A673 (cell line): ENCODE data around the gene GCN1. TPM values are rescaled to one million over a fixed set of nuclear protein-coding genes. Genes with fewer than 3 reads are reported as not detected.

Experiments used
- BruUV-seq: library from RNA; stranded (reverse); fragments of 400-500 nt; replicated peaks from 2 replicates; lab custom pipeline; 2021; lab: Mats Ljungman, UMichigan
- CTCF ChIA-PET: fragments of 300-600 bp; sonication (Branson Sonifier 250); formaldehyde crosslinking; loops from one replicate; lab custom pipeline; 2022; ENCODE audit warnings: antibody characterized with exemption; lab: Charles Lee
- POLR2A ChIA-PET: fragments of 300-600 bp; sonication (Branson Sonifier 250); formaldehyde crosslinking; loops from one replicate; lab custom pipeline; 2022; ENCODE audit warnings: antibody characterized with exemption; ENCODE audit not compliant: low non-redundant PET; lab: Charles Lee
- DNase-seq: peaks from one replicate; pipeline ENCODE4 v3.0.0-alpha.2; 2015; ENCODE audit warnings: low spot score
- H3K27ac ChIP-seq: fragments of 200-600 bp; sonication (generic); 2 replicates; pipeline ENCODE4 v1.5.1; 2016; ENCODE audit warnings: mixed run types, low read depth, mild to moderate bottlenecking, mixed read lengths, antibody characterized with exemption, low read length; ENCODE audit not compliant: poor library complexity, severe bottlenecking
- H3K27me3 ChIP-seq: fragments of 200-600 bp; sonication (generic); replicated peaks from 2 replicates; pipeline ENCODE4 v1.6.1; 2017; ENCODE audit warnings: mixed run types, low read depth, mild to moderate bottlenecking, mixed read lengths, antibody characterized with exemption, low read length; ENCODE audit not compliant: insufficient read depth, poor library complexity
- H3K36me3 ChIP-seq: fragments of 200-600 bp; sonication (generic); 2 replicates; pipeline ENCODE4 v1.6.1; 2016; ENCODE audit warnings: mixed run types, mild to moderate bottlenecking, mixed read lengths, antibody characterized with exemption, low read length; ENCODE audit not compliant: insufficient read depth, poor library complexity, severe bottlenecking
- H3K4me1 ChIP-seq: fragments of 200-600 bp; sonication (generic); 2 replicates; pipeline ENCODE4 v1.6.1; 2017; ENCODE audit warnings: mixed run types, mild to moderate bottlenecking, mixed read lengths, antibody characterized with exemption, low read length; ENCODE audit not compliant: insufficient read depth, poor library complexity, severe bottlenecking
- H3K4me3 ChIP-seq: fragments of 200-600 bp; sonication (generic); 2 replicates; pipeline ENCODE4 v1.5.1; 2016; ENCODE audit warnings: low read depth, mixed run types, mild to moderate bottlenecking, mixed read lengths, low read length; ENCODE audit not compliant: poor library complexity, severe bottlenecking
- H3K9me3 ChIP-seq: fragments of 200-600 bp; sonication (generic); 2 replicates; pipeline ENCODE4 v1.6.1; 2016; ENCODE audit warnings: mixed run types, low read depth, mild to moderate bottlenecking, mixed read lengths, antibody characterized with exemption, low read length; ENCODE audit not compliant: poor library complexity, severe bottlenecking
- CTCF ChIP-seq: fragments of 300-800, 200-600 bp; sonication (generic); conservative IDR thresholded peaks from 2 replicates; pipeline ENCODE4 v1.5.1; 2017; ENCODE audit warnings: low read depth, mild to moderate bottlenecking, antibody characterized with exemption, low read length, moderate library complexity, mixed read lengths
- EZH2 ChIP-seq: fragments of 200-600 bp; sonication (generic); IDR thresholded peaks from 2 replicates; pipeline ENCODE4 v1.6.1; 2017; ENCODE audit warnings: borderline replicate concordance, low read depth, mild to moderate bottlenecking, mixed read lengths, antibody characterized with exemption, low read length; ENCODE audit not compliant: poor library complexity, severe bottlenecking
- intact Hi-C: fragments of 100-400 bp; cut with micrococcal nuclease; formaldehyde crosslinking; loops from one replicate; pipeline ENCODE4 v1.10.0; 2022; ENCODE audit not compliant: unreplicated experiment
- total RNA-seq: library from RNA; stranded (reverse); gene quantifications from 2 replicates; pipeline ENCODE4 v1.2.3, GENCODE V29; 2021

GCN1 gene
- total RNA-seq, 1 experiment from 2014 or later: 129 TPM

- no peak for TF ChIP-seq EZH2
- Histone ChIP-seq H3K4me1 (no peaks in the 10 kb centered on the region), H3K27me3 (no peaks in the 10 kb centered on the region), H3K27ac (no peak overlapping the region), H3K36me3 (peaks cover 22% of the 10 kb centered on the region), H3K4me3 (no peak overlapping the region), H3K9me3 (no peaks in the 10 kb centered on the region)
- CTCF ChIA-PET: no interaction called here
- intact Hi-C loops: no loop called here
- no TSS peak for BruUV-seq
- DNase-seq: no peak
- POLR2A ChIA-PET: no interaction called here
Measured at GRCh38 chr12:120101182-120101581, 93.3 kb downstream of the GCN1 start.

GRCh38 chr12:120100630-120101029, 93.9 kb downstream of the GCN1 start:
- no peaks in the 10 kb centered on the region for H3K4me1 ChIP-seq
- no peaks in the 10 kb centered on the region for H3K9me3 ChIP-seq
- POLR2A ChIA-PET: no interaction called here
- intact Hi-C loops: no loop called here
- CTCF ChIA-PET: no interaction called here
- no peaks in the 10 kb centered on the region for H3K27me3 ChIP-seq
- H3K27ac ChIP-seq: no peak overlapping the region
- DNase-seq: no peak
- BruUV-seq: no TSS peak
- H3K36me3 ChIP-seq: peaks cover 22% of the 10 kb centered on the region
- TF ChIP-seq CTCF: no peak
- no peak for TF ChIP-seq EZH2
- H3K4me3 ChIP-seq: no peak overlapping the region

- DNase-seq: no peak
- intact Hi-C loops: no loop called here
- no peaks in the 10 kb centered on the region for H3K4me1 ChIP-seq
- no peak for TF ChIP-seq CTCF
- no peak for TF ChIP-seq EZH2
- H3K4me3 ChIP-seq: no peak overlapping the region
- H3K9me3 ChIP-seq: no peaks in the 10 kb centered on the region
- no TSS peak for BruUV-seq
- H3K27ac ChIP-seq: no peak overlapping the region
- peaks cover 22% of the 10 kb centered on the region for H3K36me3 ChIP-seq
- ChIA-PET CTCF (no interaction called here), POLR2A (no interaction called here)
- H3K27me3 ChIP-seq: no peaks in the 10 kb centered on the region
Measured at GRCh38 chr12:120099738-120100137, 94.8 kb downstream of the GCN1 start.

GRCh38 chr12:120098756-120099470, 95.6 kb downstream of the GCN1 start:
- Histone ChIP-seq H3K4me3 (no peak overlapping the region), H3K27me3 (no peaks in the 10 kb centered on the region)

More at GRCh38 chr12:120098756-120099470, 95.6 kb downstream of the GCN1 start:
- CTCF ChIA-PET: no interaction called here
- POLR2A ChIA-PET: no interaction called here
- Histone ChIP-seq H3K36me3 (peaks cover 21% of the 10 kb centered on the region), H3K9me3 (no peaks in the 10 kb centered on the region), H3K27ac (no peak overlapping the region), H3K4me1 (no peaks in the 10 kb centered on the region)
- BruUV-seq: no TSS peak
- TF ChIP-seq CTCF (no peak), EZH2 (no peak)
- DNase-seq: no peak
- intact Hi-C loops: no loop called here
